Lung microvascular endothelial cell (primary cell): ENCODE results near the gene EXOC3. TPM values are rescaled to one million over a fixed set of nuclear protein-coding genes. Genes with fewer than 3 reads are reported as not detected.
"Not testable (repeated sequence)": the region's sequence is repeated elsewhere in the genome, so short reads cannot be mapped to it uniquely, and the experiment has no call there.

Experiments used
- DNase-seq, 2 donors: peaks; one replicate each; pipeline versions ENCODE4 v3.0.0 to v3.0.0-alpha.2; 2010; ENCODE audit warnings: low read depth in 2 of 2
- total RNA-seq: library from RNA; depleted of rRNA; stranded (reverse); fragments of >200 nt; gene quantifications from 2 replicates; pipeline ENCODE4 v1.2.1, GENCODE V29; 2014

The EXOC3 gene
- total RNA-seq, 1 donor from 2014 or later = 25.0 TPM

DNA sequence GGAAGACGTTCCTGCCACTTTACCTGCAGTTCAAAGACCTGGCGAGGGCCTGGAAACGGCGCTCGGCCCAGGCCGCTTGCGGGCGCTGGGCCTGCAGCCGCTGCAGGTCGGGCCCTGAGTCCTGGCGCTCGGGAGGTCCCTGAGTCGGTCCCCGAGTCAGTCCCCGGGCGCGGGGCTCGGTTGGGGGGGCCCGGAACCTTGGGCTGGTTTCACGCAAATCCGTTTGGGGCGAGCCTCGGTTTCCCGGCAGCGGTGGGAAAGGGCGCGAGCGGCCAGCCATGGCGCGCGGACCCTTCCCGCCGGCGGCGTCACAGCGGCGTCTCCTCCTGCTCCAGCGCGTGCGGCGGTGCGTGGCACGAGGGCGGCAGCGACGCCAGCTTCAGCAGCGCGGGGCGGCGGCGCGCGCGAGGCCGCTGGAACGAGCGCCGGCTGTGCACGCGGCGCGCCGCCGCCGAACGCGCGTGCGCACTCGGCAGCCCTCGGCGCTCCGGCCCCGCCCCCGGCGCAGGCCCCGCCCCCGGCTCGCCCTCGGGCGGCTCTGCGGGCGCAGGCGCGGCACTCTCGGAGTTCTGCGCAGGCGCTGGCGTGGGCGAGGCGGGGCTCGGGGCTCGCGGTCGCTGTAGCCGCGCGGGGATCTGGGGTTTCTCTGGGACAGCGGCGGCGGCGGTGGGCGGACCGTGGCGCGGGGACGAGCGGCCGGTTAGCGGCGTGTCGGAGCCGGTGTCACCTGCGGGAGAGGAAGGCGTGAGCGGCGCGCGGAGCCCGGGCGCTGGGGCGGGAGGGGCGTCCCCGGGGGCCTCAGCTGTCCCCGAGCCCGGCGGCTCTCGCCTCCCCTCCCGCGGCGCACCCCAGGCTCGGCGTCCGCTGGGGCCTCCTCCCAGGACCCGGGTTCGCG is 29.9 kb downstream of the EXOC3 start:
- peak; percentile 87 to 93 for DNase-seq

- DNase-seq = peak; percentile 34 to 35
These were observed 30.7 kb downstream of the EXOC3 start for GRCh38 chr5:473551-474192.

- not testable (repeated sequence) for DNase-seq
These were observed 31.4 kb downstream of the EXOC3 start for GRCh38 chr5:474232-474839.

- DNase-seq = no peak
These were observed 32.1 kb downstream of the EXOC3 start for GRCh38 chr5:474840-475661.

- no peak for DNase-seq
These were observed 32.7 kb downstream of the EXOC3 start for GRCh38 chr5:475704-476101.

GRCh38 chr5:476102-476813 is 33.3 kb downstream of the EXOC3 start:
- DNase-seq = no peak

GRCh38 chr5:476814-477175 is 33.8 kb downstream of the EXOC3 start:
- no peak for DNase-seq

DNA sequence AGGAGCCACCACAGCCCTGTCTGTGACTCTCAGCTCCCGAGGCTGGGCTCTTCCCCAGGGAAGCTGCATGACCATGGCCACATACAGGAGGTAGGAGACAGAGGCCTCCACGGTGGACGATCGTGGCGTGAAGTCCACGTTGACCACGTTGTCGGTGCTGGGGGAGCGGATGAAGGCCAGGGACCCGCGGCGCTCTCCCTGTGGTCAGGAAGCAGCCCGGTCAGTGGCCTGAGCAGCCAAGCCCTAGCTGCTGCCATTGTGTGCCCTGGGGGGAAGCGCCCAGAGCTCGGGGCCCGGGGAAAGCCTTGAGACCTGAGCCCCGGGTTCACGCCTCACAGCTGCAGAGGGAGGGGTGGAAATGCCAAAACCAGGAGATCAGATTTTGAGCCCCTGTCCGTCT is 34.3 kb downstream of the EXOC3 start:
- DNase-seq = no peak

- no peak for DNase-seq
These were observed 34.9 kb downstream of the EXOC3 start for GRCh38 chr5:477871-478270.

- no peak for DNase-seq
These were observed 35.5 kb downstream of the EXOC3 start for GRCh38 chr5:478369-478981.

DNA sequence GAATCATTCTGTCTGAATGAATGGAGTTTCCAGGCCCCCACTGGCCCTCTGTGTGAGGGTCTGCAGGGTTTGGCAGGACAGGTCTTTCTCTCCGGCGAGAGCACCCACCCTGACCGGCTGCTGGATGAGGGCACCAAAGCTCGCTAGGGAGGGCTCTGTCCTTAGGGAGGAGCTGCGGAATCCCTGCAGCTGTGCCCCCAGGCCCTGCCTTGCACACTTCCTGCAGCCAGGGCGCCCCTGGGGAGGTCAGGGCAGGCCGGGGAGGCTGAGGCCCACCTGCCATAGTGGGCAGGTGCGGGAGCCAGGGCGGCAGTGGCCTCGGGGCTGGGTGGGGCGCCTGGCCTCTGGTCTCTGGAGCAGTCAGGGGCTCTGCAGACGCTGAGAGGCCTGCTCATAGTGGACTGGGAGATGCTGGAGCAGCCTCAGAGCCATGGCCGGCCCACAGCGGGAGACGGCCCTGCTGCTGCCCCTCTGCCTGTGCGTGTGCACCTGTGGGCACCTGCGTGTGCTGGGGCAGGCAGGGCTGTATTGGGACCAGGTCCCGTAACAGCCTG is 36.1 kb downstream of the EXOC3 start:
- DNase-seq = no peak

GRCh38 chr5:479566-480319 is 36.8 kb downstream of the EXOC3 start:
- DNase-seq = no peak

- DNase-seq = no peak
These were observed 38.4 kb downstream of the EXOC3 start for GRCh38 chr5:481347-481746.

DNA sequence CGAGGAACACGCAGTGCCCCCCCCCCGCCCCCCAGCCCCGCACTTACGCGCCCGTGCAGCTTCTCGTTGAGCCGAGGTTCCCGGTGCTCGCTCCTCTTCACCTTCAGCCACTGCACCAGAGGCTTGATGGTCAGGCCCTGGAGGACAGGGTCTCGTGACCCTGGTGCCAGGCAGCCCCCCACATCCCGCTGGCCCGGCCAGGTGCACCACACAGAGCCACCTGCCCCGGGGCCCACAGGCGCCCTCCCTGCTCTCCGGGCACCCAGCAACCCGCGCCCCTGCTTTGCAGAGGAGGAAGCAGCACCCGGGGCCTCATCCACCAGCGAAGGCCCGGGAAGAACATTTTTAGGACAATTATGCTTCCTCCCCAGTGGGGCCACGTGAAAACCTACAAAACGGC is 39.0 kb downstream of the EXOC3 start:
- DNase-seq = no peak

- no peak for DNase-seq
These were observed 39.5 kb downstream of the EXOC3 start for GRCh38 chr5:482506-482905.

DNA sequence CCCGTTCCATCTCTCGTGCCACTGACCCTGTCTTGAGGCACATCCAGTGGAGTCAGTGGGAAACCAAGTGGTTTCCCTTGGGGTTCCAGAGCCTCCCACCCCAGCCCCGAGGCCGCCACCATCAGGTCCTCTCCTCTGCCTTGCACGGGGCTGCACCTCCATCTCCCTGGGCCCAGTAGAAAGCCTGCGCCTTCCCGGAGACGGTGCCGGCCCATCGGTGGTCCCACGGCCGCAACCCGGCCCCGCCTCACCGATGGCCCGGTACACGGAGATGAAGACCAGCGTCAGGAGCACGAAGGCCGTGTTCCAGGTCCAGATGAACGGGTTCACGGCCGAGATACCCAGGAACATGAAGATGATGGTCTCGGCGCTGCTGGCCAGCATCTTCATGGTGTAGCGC is 40.0 kb downstream of the EXOC3 start:
- no peak for DNase-seq

- DNase-seq = no peak
These were observed 40.6 kb downstream of the EXOC3 start for GRCh38 chr5:483434-484140.

GRCh38 chr5:484556-484955 is 41.6 kb downstream of the EXOC3 start:
- no peak for DNase-seq
